Measurements from ENCODE around the gene TMEM171.

DNA sequence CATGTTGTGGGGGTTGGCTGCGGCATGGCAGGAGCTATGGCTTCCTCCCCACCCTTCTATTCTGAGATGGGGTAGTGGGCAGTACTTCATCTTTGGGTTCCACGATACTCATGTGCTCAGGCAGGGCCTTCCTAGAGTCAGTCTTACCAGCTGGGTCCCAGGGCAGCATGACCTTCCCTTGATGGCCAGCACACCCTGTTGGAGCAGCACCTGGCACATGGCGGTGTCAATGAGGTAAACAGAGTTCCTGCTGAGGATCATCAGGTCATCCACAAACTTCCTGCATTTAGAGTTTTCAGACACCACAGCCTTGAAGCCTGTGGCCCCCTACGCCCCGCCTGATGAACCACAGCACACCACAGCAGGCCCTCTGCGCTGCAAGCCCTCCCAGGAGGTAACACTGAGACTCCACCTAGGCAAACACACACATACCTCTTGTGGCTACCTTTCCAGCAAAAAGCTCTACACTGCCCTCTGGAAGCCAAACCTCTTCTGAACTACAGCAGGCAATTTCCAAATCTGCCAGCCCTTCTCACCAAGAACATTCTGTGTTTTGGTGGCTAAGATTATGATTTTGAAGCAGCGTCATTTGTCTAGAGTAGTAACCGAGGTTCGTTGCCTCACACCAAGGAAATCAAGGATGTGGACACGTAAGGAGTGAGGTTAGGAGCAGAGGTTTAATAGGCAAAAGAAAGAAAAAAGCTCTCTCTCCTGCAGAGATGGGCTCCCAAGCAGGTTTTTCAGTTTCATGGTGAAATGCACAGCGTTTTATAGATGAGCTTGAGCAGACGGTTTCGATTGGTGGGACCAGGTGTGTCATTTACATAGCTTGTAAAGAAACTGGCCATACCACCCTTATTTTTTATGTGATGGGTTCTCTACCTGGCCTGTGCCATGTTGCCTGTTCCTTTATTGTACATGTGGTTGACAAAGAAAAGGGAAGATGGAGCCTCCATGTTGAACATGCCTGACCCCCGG, 32.3 kb downstream of the TMEM171 start:
- TF ChIP-seq, protein P1, sequence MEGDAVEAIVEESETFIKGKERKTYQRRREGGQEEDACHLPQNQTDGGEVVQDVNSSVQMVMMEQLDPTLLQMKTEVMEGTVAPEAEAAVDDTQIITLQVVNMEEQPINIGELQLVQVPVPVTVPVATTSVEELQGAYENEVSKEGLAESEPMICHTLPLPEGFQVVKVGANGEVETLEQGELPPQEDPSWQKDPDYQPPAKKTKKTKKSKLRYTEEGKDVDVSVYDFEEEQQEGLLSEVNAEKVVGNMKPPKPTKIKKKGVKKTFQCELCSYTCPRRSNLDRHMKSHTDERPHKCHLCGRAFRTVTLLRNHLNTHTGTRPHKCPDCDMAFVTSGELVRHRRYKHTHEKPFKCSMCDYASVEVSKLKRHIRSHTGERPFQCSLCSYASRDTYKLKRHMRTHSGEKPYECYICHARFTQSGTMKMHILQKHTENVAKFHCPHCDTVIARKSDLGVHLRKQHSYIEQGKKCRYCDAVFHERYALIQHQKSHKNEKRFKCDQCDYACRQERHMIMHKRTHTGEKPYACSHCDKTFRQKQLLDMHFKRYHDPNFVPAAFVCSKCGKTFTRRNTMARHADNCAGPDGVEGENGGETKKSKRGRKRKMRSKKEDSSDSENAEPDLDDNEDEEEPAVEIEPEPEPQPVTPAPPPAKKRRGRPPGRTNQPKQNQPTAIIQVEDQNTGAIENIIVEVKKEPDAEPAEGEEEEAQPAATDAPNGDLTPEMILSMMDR (IDR thresholded peaks at IDR 0.05) = no peak
- no peak for TF ChIP-seq EZH2 (IDR thresholded peaks at IDR 0.05)

Data from neural progenitor cell (in vitro differentiated cells).